Ishikawa (cell line): ENCODE results near the gene KLB.

ENCODE experiments used
- CEBPB ChIP-seq: IDR thresholded peaks from 2 replicates; pipeline ENCODE4 v1.6.1; 2012
- CREB1 ChIP-seq: IDR thresholded peaks from 2 replicates; pipeline ENCODE4 v1.6.1; 2012; ENCODE audit warnings: low read depth
- EGR1 ChIP-seq: IDR thresholded peaks from 2 replicates; pipeline ENCODE4 v1.6.1; 2012
- EP300 ChIP-seq: IDR thresholded peaks from 2 replicates; pipeline ENCODE4 v1.6.1; 2012; ENCODE audit warnings: borderline replicate concordance
- FOXM1 ChIP-seq: IDR thresholded peaks from 2 replicates; pipeline ENCODE4 v1.6.1; 2012; ENCODE audit warnings: low read depth, borderline replicate concordance
- MAX ChIP-seq: IDR thresholded peaks from 2 replicates; pipeline ENCODE4 v1.6.1; 2012
- RAD21 ChIP-seq: IDR thresholded peaks from 2 replicates; pipeline ENCODE4 v1.6.1; 2012; ENCODE audit warnings: low read depth
- TAF1 ChIP-seq: IDR thresholded peaks from 2 replicates; pipeline ENCODE4 v1.6.1; 2012; ENCODE audit warnings: low read depth, mild to moderate bottlenecking
- TCF12 ChIP-seq: IDR thresholded peaks from 2 replicates; pipeline ENCODE4 v1.6.1; 2012; ENCODE audit warnings: low read depth
- TEAD4 ChIP-seq: IDR thresholded peaks from 2 replicates; pipeline ENCODE4 v1.6.1; 2012
- ZBTB7A ChIP-seq: IDR thresholded peaks from 2 replicates; pipeline ENCODE4 v1.6.1; 2012; ENCODE audit warnings: low read depth

GRCh38 chr4:39427520-39428114, 20.9 kb downstream of the KLB start:
- no peak for TF ChIP-seq MAX
- no peak for TF ChIP-seq TCF12
- no peak for TF ChIP-seq ZBTB7A
- no peak for TF ChIP-seq EP300
- TF ChIP-seq RAD21, result no peak
- no peak for TF ChIP-seq TEAD4
- TF ChIP-seq EGR1, result no peak
- no peak for TF ChIP-seq FOXM1
- TF ChIP-seq TAF1, result no peak
- no peak for TF ChIP-seq CREB1
- no peak for TF ChIP-seq CEBPB
